D721Med (cell line): Measurements from ENCODE around the gene POU6F2.
"Not testable (repeated sequence)": the region's sequence is repeated elsewhere in the genome, so short reads cannot be mapped to it uniquely, and the experiment has no call there.

Experiments
- DNase-seq: peaks from one replicate; pipeline ENCODE4 v3.0.0; 2011; ENCODE audit warnings: low spot score; ENCODE audit not compliant: insufficient read length
- FAIRE-seq: peaks from 2 replicates; lab custom pipeline; 2011; peaks lifted over from hg19 to GRCh38; lab: Jason Lieb, UNC
- CTCF ChIP-seq: IDR thresholded peaks from 2 replicates; pipeline ENCODE4 v1.5.1; 2012; ENCODE audit warnings: mild to moderate bottlenecking, control low read depth; ENCODE audit not compliant: insufficient read depth; ENCODE audit errors: missing control alignments

POU6F2 gene

GRCh38 chr7:39187130-39187529 lies 209.4 kb downstream of the POU6F2 start:
- FAIRE-seq: no peak
- no peak for DNase-seq
- no peak for TF ChIP-seq CTCF

DNA sequence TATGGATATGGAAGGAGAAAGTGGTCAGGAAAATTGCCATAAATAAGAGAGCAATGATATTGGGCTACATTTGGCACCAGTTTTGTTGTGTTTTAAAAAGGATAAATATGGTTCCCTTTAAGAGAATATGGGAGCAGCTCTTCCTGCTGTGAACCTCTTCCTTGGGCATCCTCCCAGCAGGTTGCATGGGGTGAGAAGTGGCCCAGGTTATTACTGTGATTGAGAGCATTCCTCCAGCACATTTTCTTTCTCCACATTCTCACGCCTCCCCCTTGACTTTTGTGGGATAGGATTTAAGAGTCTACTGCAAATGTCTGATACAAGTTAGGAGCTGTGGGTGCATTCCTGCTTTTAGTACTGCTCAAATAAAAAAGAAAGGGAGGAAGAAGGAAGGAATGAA lies 214.8 kb downstream of the POU6F2 start:
- no peak for FAIRE-seq
- DNase-seq: no peak
- TF ChIP-seq CTCF: no peak

- DNase-seq, FAIRE-seq: not testable (repeated sequence)
Observed at GRCh38 chr7:39194388-39194787, 216.7 kb downstream of the POU6F2 start.

- FAIRE-seq (no peak), DNase-seq (no peak)
Observed at GRCh38 chr7:39195967-39196366, 218.3 kb downstream of the POU6F2 start.

GRCh38 chr7:39197831-39198230 lies 220.1 kb downstream of the POU6F2 start:
- FAIRE-seq: no peak
- no peak for DNase-seq
- TF ChIP-seq CTCF: no peak

More at GRCh38 chr7:39195967-39196366, 218.3 kb downstream of the POU6F2 start:
- TF ChIP-seq CTCF: no peak

DNA sequence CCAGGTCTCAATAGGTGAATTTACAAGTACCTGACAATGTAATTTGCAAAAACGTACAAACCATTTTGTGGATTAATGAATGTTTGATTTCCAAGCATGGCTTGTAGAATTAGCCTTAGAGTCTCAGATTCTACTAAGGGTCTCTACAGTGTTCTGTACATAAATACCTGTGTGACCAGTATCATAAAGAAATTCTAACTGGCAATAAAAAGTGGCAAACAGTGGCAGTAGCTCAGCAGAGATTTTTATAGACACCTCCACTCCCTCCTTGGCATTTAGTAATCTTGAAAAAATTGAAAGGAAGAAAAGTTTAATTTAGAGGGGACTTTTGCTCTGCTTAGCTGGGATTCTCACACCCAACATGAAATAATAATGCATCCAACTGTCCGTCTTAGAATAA lies 220.8 kb downstream of the POU6F2 start:
- FAIRE-seq (no peak), DNase-seq (no peak)
- TF ChIP-seq CTCF: no peak

DNA sequence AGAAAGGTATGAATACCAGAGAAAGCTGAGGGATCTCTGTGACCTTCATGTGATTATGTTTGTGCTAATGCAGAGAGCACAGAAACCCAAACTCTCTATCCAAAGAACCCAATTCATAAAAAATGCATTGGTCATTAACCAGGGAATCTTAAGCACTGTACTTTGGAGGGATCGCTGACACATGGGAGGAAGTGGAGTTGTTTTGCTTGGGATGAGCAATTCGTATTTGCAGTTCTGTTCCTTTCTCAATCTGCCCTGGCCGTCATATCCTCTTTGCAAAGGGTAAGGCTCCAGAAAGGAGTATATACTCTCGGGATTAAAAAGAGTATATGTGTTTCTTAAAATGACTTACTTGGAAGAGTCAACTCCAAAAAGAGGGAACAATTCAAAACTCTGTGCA lies 221.3 kb downstream of the POU6F2 start:
- DNase-seq: no peak
- no peak for TF ChIP-seq CTCF
- FAIRE-seq: no peak

DNA sequence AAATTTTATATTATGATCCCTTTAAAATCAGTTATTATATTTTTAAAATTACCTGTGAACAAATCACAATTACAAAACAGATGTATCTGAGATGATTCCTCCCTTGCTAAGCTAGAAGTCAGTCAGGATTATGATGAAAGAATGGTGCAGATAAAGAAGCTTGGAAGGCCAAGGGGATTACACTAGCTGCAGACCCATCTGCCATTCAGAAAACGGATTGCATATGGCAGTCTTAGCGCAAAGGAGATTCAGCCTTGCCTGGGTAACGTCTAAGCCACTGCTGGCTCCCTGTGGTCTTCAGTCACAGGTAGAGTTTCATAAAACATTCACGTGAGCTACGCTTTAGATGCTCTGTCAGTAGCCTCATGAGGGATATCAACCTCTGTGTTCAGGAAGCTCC lies 222.2 kb downstream of the POU6F2 start:
- DNase-seq (peak; percentile 56), FAIRE-seq (peak; percentile 98)
- TF ChIP-seq CTCF: no peak
